Ascending aorta (tissue), 2 donors: Measurements from ENCODE around the gene TUT1. TPM values are rescaled to one million over a fixed set of nuclear protein-coding genes. Genes with fewer than 3 reads are reported as not detected.
"Not testable (repeated sequence)": the region's sequence is repeated elsewhere in the genome, so short reads cannot be mapped to it uniquely, and the experiment has no call there.

Experiments used
- DNase-seq, 2 donors: peaks; one replicate each; pipeline ENCODE4 v3.0.0-alpha.2; 2019; ENCODE audit warnings: low spot score in 2 of 2
- H3K27ac ChIP-seq, 2 donors: fragments of 200-600 bp; sonication (generic); one replicate each; pipeline ENCODE4 v1.5.1; 2016 to 2017; ENCODE audit warnings: mild to moderate bottlenecking in 1 of 2
- H3K27me3 ChIP-seq: fragments of 200-600 bp; sonication (generic); one replicate; pipeline ENCODE4 v1.5.1; 2017
- H3K36me3 ChIP-seq, 2 donors: fragments of 200-600 bp; sonication (generic); one replicate each; pipeline ENCODE4 v1.5.1; 2016
- H3K4me1 ChIP-seq, 2 donors: fragments of 200-600 bp; sonication (generic); one replicate each; pipeline ENCODE4 v1.5.1; 2016 to 2017; ENCODE audit warnings: mild to moderate bottlenecking in 1 of 2
- H3K4me3 ChIP-seq, 2 donors: fragments of 200-600 bp; sonication (generic); one replicate each; pipeline ENCODE4 v1.5.1; 2016 to 2017; ENCODE audit warnings: mild to moderate bottlenecking in 1 of 2
- H3K9me3 ChIP-seq, 2 donors: fragments of 200-600 bp; sonication (generic); one replicate each; pipeline ENCODE4 v1.5.1; 2016
- intact Hi-C: fragments of 100-400 bp; cut with DNase I; formaldehyde crosslinking; loops from one replicate; pipeline ENCODE4 v1.15.1; 2023
- total RNA-seq: library from RNA; depleted of rRNA; stranded (reverse); fragments of >200 nt; gene quantifications from one replicate; pipeline ENCODE4 v1.1.0, GENCODE V29; 2016
- TF ChIP-seq, protein P1 (sequence below), 3 experiments: fragments of 200-600 bp in 2 of 3; fragments of 450-650 bp in 1 of 3; sonication (generic) in 2 of 3; IDR thresholded peaks; one replicate each; pipeline ENCODE4 v1.5.1; 2016 to 2019; ENCODE audit warnings: antibody characterized with exemption in 3 of 3, mild to moderate bottlenecking in 1 of 3, moderate library complexity in 1 of 3

Gene TUT1
- total RNA-seq, 1 donor from 2014 or later: 18.4 TPM

DNA sequence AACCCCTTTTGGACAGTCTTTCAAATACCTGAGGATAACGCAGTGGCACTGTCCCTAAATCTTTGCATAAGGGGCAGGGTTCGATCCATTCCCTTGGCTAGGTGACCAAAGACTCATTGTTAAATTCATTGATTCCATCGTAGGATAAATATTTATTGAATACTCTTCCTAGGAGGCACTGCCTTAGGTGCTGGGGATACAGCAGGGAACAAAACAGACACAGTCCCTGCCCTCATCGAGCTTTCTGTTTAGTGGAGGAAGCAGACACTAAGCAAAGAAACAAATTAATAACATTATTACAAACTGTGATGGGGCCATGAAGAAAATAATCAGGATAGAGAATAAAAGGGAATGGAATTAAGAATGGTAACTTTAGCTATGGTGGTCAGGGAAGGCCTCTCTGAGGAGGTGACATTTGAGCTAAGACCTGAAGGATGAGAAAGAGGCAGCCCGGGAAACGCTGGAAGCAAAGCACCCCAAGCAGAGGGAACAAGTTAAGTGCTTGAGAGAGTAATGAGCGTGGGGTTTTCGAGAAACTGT, 29.8 kb upstream of the TUT1 start:
- Histone ChIP-seq H3K36me3 (peaks cover 19 to 31% of the 10 kb centered on the region in 2 donors), H3K27ac (peak overlapping the region; percentile 67 to 92), H3K9me3 (no peaks in the 10 kb centered on the region), H3K27me3 (no peaks in the 10 kb centered on the region), H3K4me1 (peaks cover 4 to 10% of the 10 kb centered on the region in 2 donors), H3K4me3 (peak overlapping the region; percentile 69 to 93)
- TF ChIP-seq, protein P1, sequence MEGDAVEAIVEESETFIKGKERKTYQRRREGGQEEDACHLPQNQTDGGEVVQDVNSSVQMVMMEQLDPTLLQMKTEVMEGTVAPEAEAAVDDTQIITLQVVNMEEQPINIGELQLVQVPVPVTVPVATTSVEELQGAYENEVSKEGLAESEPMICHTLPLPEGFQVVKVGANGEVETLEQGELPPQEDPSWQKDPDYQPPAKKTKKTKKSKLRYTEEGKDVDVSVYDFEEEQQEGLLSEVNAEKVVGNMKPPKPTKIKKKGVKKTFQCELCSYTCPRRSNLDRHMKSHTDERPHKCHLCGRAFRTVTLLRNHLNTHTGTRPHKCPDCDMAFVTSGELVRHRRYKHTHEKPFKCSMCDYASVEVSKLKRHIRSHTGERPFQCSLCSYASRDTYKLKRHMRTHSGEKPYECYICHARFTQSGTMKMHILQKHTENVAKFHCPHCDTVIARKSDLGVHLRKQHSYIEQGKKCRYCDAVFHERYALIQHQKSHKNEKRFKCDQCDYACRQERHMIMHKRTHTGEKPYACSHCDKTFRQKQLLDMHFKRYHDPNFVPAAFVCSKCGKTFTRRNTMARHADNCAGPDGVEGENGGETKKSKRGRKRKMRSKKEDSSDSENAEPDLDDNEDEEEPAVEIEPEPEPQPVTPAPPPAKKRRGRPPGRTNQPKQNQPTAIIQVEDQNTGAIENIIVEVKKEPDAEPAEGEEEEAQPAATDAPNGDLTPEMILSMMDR (IDR thresholded peaks at IDR 0.05): no peak
- DNase-seq: no peak
- intact Hi-C loops: loop anchor here (1.0 to 2.0 kb wide), 3 partner anchors 8 to 106 kb away; partner anchors contain the start of genes HNRNPUL2 and ROM1

GRCh38 chr11:62616957-62617356, 25.6 kb upstream of the TUT1 start:
- H3K4me3 ChIP-seq, H3K27ac ChIP-seq, intact Hi-C loops, H3K27me3 ChIP-seq, DNase-seq, H3K9me3 ChIP-seq: not testable (repeated sequence)
- Histone ChIP-seq H3K4me1 (peaks cover 4 to 15% of the 10 kb centered on the region in 2 donors), H3K36me3 (peaks cover 14 to 25% of the 10 kb centered on the region in 2 donors)

DNA sequence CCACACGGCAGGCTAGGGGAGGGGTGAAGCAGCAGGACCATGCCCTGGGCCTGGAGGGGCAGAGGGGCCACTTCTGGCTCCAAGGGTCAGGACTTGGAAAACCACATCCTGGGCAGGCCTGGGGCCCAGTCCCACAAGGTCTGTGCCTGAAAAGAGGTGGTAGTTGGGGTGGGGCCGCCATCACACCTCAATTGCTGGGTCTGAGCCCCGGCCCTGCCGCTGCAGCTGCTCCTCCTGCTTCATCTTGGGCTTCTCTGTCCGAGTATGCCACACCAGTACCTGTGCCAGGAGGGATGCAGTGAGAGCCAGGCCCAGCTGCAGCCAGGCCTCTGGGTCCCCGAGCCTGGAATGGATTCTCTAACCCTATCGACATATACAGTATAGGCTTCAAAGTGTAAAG, 24.2 kb upstream of the TUT1 start:
- no peak overlapping the region for H3K27ac ChIP-seq
- DNase-seq: no peak
- intact Hi-C loops: no loop called here
- H3K9me3 ChIP-seq: no peaks in the 10 kb centered on the region
- H3K4me1 ChIP-seq: peaks cover 9 to 22% of the 10 kb centered on the region in 2 donors
- no peak overlapping the region for H3K4me3 ChIP-seq
- no peaks in the 10 kb centered on the region for H3K27me3 ChIP-seq
- peaks cover 18 to 28% of the 10 kb centered on the region in 2 donors for H3K36me3 ChIP-seq
- TF ChIP-seq, protein P1 (IDR thresholded peaks at IDR 0.05): no peak

DNA sequence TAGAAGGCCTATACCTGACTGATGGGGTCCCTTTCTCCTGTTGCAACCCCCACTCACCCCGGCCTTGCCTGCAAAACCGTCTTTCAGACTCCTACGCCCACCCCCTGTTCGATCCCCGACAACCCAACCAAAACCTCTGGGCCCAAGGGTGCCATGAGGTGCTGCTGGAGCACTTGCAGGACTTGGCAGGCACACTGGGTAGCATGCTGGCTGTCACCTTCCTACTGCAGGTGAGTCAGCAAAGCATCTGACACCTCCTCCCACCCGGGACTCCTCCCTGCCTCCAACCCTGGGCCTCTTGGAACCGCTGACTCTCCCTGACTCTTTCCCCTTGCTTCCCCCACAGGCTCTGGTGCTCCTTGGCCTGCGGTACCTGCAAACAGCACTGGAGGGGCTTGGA, 23.0 kb upstream of the TUT1 start:
- Histone ChIP-seq H3K27me3 (no peaks in the 10 kb centered on the region), H3K27ac (peak overlapping the region; percentile 98 to 99), H3K9me3 (no peaks in the 10 kb centered on the region), H3K4me3 (no peak overlapping the region), H3K36me3 (peaks cover 27 to 38% of the 10 kb centered on the region in 2 donors), H3K4me1 (peaks cover 11 to 27% of the 10 kb centered on the region in 2 donors)
- no peak for DNase-seq
- intact Hi-C loops: loop anchor here (5.0 kb wide), 1 partner anchor 218 kb away; the partner anchor contains the start of genes STX5 and TEX54
- TF ChIP-seq, protein P1 (IDR thresholded peaks at IDR 0.05): no peak

GRCh38 chr11:62613291-62613778, 22.0 kb upstream of the TUT1 start:
- Histone ChIP-seq H3K36me3 (peaks cover 34 to 44% of the 10 kb centered on the region in 2 donors), H3K4me1 (peaks cover 11 to 27% of the 10 kb centered on the region in 2 donors), H3K9me3 (no peaks in the 10 kb centered on the region), H3K4me3 (peak overlapping the region; percentile 82 to 92), H3K27me3 (no peaks in the 10 kb centered on the region), H3K27ac (peak overlapping the region; percentile 98 to 99)
- intact Hi-C loops: loop anchor here (1.0 to 5.0 kb wide), 4 partner anchors 8 to 219 kb away; partner anchors contain the start of genes B3GAT3, C11orf98, CSKMT and INTS5
- DNase-seq: peak in 1 of 2 donors; percentile 80
- TF ChIP-seq, protein P1 (IDR thresholded peaks at IDR 0.05): no peak
